Naive B cell (primary cell): ENCODE results near the gene KAT2A. TPM values are rescaled to one million over a fixed set of nuclear protein-coding genes. Genes with fewer than 3 reads are reported as not detected.

Experiments used
- ATAC-seq, 2 donors: fragments of 150-1000 bp; cut with Tn5 transposase; 2 replicates each; pipeline ENCODE4 v1.10.0; 2021; ENCODE audit warnings: low read depth in 2 of 2, mild to moderate bottlenecking in 2 of 2, moderate library complexity in 2 of 2
- DNase-seq: peaks from one replicate; pipeline ENCODE4 v3.0.0; 2022
- H3K27ac Mint-ChIP-seq, 6 donors: one replicate each; pipeline ENCODE4 v1.8.0; 2020 to 2022; ENCODE audit warnings: mild to moderate bottlenecking in 6 of 6, mixed read lengths in 6 of 6, moderate library complexity in 5 of 6, inconsistent platforms in 2 of 6
- H3K27me3 Mint-ChIP-seq, 3 donors: one replicate each; pipeline ENCODE4 v1.8.0; 2021 to 2022; ENCODE audit warnings: mixed read lengths in 3 of 3, mild to moderate bottlenecking in 1 of 3
- H3K36me3 Mint-ChIP-seq, 2 donors: one replicate each; pipeline ENCODE4 v1.8.0; 2020 to 2022; ENCODE audit warnings: mixed read lengths in 2 of 2, inconsistent platforms in 1 of 2, mild to moderate bottlenecking in 1 of 2
- H3K4me1 Mint-ChIP-seq, 3 donors: one replicate each; pipeline ENCODE4 v1.8.0; 2020 to 2022; ENCODE audit warnings: mixed read lengths in 3 of 3, inconsistent platforms in 1 of 3, mild to moderate bottlenecking in 1 of 3, moderate library complexity in 1 of 3
- H3K4me3 Mint-ChIP-seq, 8 donors: one replicate each; pipeline ENCODE4 v1.8.0; 2020 to 2022; ENCODE audit warnings: mild to moderate bottlenecking in 8 of 8, mixed read lengths in 8 of 8, moderate library complexity in 8 of 8, inconsistent platforms in 2 of 8
- H3K9me3 Mint-ChIP-seq, 7 donors: one replicate each; pipeline ENCODE4 v1.8.0; 2020 to 2022; ENCODE audit warnings: mixed read lengths in 7 of 7, mild to moderate bottlenecking in 5 of 7, inconsistent platforms in 2 of 7, moderate library complexity in 1 of 7
- polyA plus RNA-seq, 6 donors: library from polyadenylated mRNA; unstranded; fragments of 300-500 nt; fragmentation: Illumina TruSeq; gene quantifications; one replicate each; pipeline ENCODE4 v1.2.3, GENCODE V29; 2021; ENCODE audit warnings: low read depth in 6 of 6

KAT2A gene
- polyA plus RNA-seq, 6 donors from 2014 or later: 5.0 to 13.5 (median 10.1) TPM

- no peaks in the 10 kb centered on the region for H3K9me3 Mint-ChIP-seq
- H3K4me1 Mint-ChIP-seq: peaks cover 47 to 68% (median 53%) of the 10 kb centered on the region in 3 donors
- no peak for ATAC-seq
- H3K36me3 Mint-ChIP-seq: peaks cover 5 to 9% of the 10 kb centered on the region in 2 donors
- peak overlapping the region in 6 of 8 donors; percentile 9 to 93 (median 67) for H3K4me3 Mint-ChIP-seq
- no peaks in the 10 kb centered on the region for H3K27me3 Mint-ChIP-seq
- DNase-seq: no peak
- peak overlapping the region; percentile 48 to 95 (median 83) for H3K27ac Mint-ChIP-seq
Observed at GRCh38 chr17:42131232-42131631, 10.1 kb upstream of the KAT2A start.

GRCh38 chr17:42130310-42130936 lies 9.3 kb upstream of the KAT2A start:
- ATAC-seq (no peak), DNase-seq (no peak)
- Mint-ChIP-seq H3K27ac (peak overlapping the region; percentile 49 to 95 (median 74)), H3K4me3 (peak overlapping the region in 4 of 8 donors; percentile 21 to 80 (median 43)), H3K27me3 (no peaks in the 10 kb centered on the region), H3K9me3 (no peaks in the 10 kb centered on the region), H3K36me3 (peaks cover 5 to 16% of the 10 kb centered on the region in 2 donors), H3K4me1 (peaks cover 40 to 60% (median 45%) of the 10 kb centered on the region in 3 donors)

GRCh38 chr17:42129109-42129837 lies 8.1 kb upstream of the KAT2A start:
- H3K27me3 Mint-ChIP-seq: no peaks in the 10 kb centered on the region
- peak overlapping the region in 1 of 8 donors; percentile 53 for H3K4me3 Mint-ChIP-seq
- peaks cover 41 to 49% (median 44%) of the 10 kb centered on the region in 3 donors for H3K4me1 Mint-ChIP-seq
- peak overlapping the region in 3 of 6 donors; percentile 53 to 74 (median 72) for H3K27ac Mint-ChIP-seq
- peaks cover 5 to 27% of the 10 kb centered on the region in 2 donors for H3K36me3 Mint-ChIP-seq
- no peaks in the 10 kb centered on the region for H3K9me3 Mint-ChIP-seq
- DNase-seq (no peak), ATAC-seq (no peak)

- peaks cover 24 to 30% (median 27%) of the 10 kb centered on the region in 3 donors for H3K4me1 Mint-ChIP-seq
Observed at GRCh38 chr17:42127414-42127813, 6.2 kb upstream of the KAT2A start.

GRCh38 chr17:42126836-42127235 lies 5.7 kb upstream of the KAT2A start:
- DNase-seq (no peak), ATAC-seq (no peak)
- H3K27ac Mint-ChIP-seq: peak overlapping the region in 3 of 6 donors; percentile 7 to 36 (median 8)
- peaks cover 18 to 30% (median 21%) of the 10 kb centered on the region in 3 donors for H3K4me1 Mint-ChIP-seq
- H3K27me3 Mint-ChIP-seq: no peaks in the 10 kb centered on the region
- peak overlapping the region in 1 of 8 donors; percentile 60 for H3K4me3 Mint-ChIP-seq
- H3K9me3 Mint-ChIP-seq: no peaks in the 10 kb centered on the region
- peaks cover 5 to 27% of the 10 kb centered on the region in 2 donors for H3K36me3 Mint-ChIP-seq

More at GRCh38 chr17:42127414-42127813, 6.2 kb upstream of the KAT2A start:
- H3K4me3 Mint-ChIP-seq: peak overlapping the region in 2 of 8 donors; percentile 17 to 60
- ATAC-seq (no peak), DNase-seq (no peak)
- no peaks in the 10 kb centered on the region for H3K27me3 Mint-ChIP-seq
- H3K36me3 Mint-ChIP-seq: peaks cover 5 to 27% of the 10 kb centered on the region in 2 donors
- no peaks in the 10 kb centered on the region for H3K9me3 Mint-ChIP-seq
- peak overlapping the region in 3 of 6 donors; percentile 32 to 49 (median 36) for H3K27ac Mint-ChIP-seq

- ATAC-seq (no peak), DNase-seq (no peak)
- H3K9me3 Mint-ChIP-seq: no peaks in the 10 kb centered on the region
- H3K27ac Mint-ChIP-seq: peak overlapping the region in 1 of 6 donors; percentile 61
- H3K27me3 Mint-ChIP-seq: no peaks in the 10 kb centered on the region
- no peak overlapping the region for H3K4me3 Mint-ChIP-seq
- peaks cover 5 to 27% of the 10 kb centered on the region in 2 donors for H3K36me3 Mint-ChIP-seq
- peaks cover 12 to 25% (median 14%) of the 10 kb centered on the region in 3 donors for H3K4me1 Mint-ChIP-seq
Observed at GRCh38 chr17:42125565-42125964, 4.4 kb upstream of the KAT2A start.

- peaks cover 12 to 32% (median 16%) of the 10 kb centered on the region in 3 donors for H3K4me1 Mint-ChIP-seq
- H3K4me3 Mint-ChIP-seq: peak overlapping the region in 2 of 8 donors; percentile 22 to 53
- no peak for DNase-seq
- H3K9me3 Mint-ChIP-seq: no peaks in the 10 kb centered on the region
- H3K27ac Mint-ChIP-seq: peak overlapping the region in 2 of 6 donors; percentile 63 to 83
- H3K27me3 Mint-ChIP-seq: no peaks in the 10 kb centered on the region
- no peak for ATAC-seq
- H3K36me3 Mint-ChIP-seq: peaks cover 5 to 27% of the 10 kb centered on the region in 2 donors
Observed at GRCh38 chr17:42124256-42124655, 3.1 kb upstream of the KAT2A start.

GRCh38 chr17:42122371-42123303 lies 1.5 kb upstream of the KAT2A start, which contains the start of gene HSPB9:
Gene HSPB9, plus strand, starts transcription at chr17:42122804. Its CDS starts 47 bp downstream, at chr17:42122851.
- ATAC-seq (no peak), DNase-seq (no peak)
- H3K4me1 Mint-ChIP-seq: peaks cover 22 to 46% (median 25%) of the 10 kb centered on the region in 3 donors
- H3K27me3 Mint-ChIP-seq: no peaks in the 10 kb centered on the region
- peak within 1 kb of the TSS; percentile 57 to 89 (median 75) for H3K4me3 Mint-ChIP-seq
- no peaks in the 10 kb centered on the region for H3K9me3 Mint-ChIP-seq
- peak within 1 kb of the TSS in 1 of 6 donors; percentile 51 for H3K27ac Mint-ChIP-seq
- peaks cover 5 to 29% of the 10 kb centered on the region in 2 donors for H3K36me3 Mint-ChIP-seq

- peaks cover 0 to 2% (median 0%) of the 10 kb centered on the region in 7 donors for H3K9me3 Mint-ChIP-seq
- ATAC-seq: no peak
- peaks cover 6 to 24% of the 10 kb centered on the region in 2 donors for H3K36me3 Mint-ChIP-seq
- peak overlapping the region in 1 of 6 donors; percentile 77 for H3K27ac Mint-ChIP-seq
- H3K4me1 Mint-ChIP-seq: peaks cover 38 to 57% (median 43%) of the 10 kb centered on the region in 3 donors
- peak overlapping the region; percentile 67 to 87 (median 76) for H3K4me3 Mint-ChIP-seq
- no peak for DNase-seq
- no peaks in the 10 kb centered on the region for H3K27me3 Mint-ChIP-seq
Observed at GRCh38 chr17:42120161-42120769, 902 bp downstream of the KAT2A start.

- H3K9me3 Mint-ChIP-seq: peaks cover 0 to 2% (median 0%) of the 10 kb centered on the region in 7 donors
Observed at GRCh38 chr17:42119301-42119700, 1.9 kb downstream of the KAT2A start.

GRCh38 chr17:42118545-42118944 lies 2.6 kb downstream of the KAT2A start:
- DNase-seq: peak; percentile 38
- Mint-ChIP-seq H3K4me3 (peak overlapping the region in 7 of 8 donors; percentile 13 to 87 (median 77)), H3K27ac (peak overlapping the region in 2 of 6 donors; percentile 38 to 60), H3K27me3 (no peaks in the 10 kb centered on the region), H3K4me1 (peaks cover 40 to 69% (median 53%) of the 10 kb centered on the region in 3 donors), H3K9me3 (peaks cover 0 to 2% (median 0%) of the 10 kb centered on the region in 7 donors), H3K36me3 (peaks cover 6 to 15% of the 10 kb centered on the region in 2 donors)
- ATAC-seq: peak; percentile 13 to 22

More at GRCh38 chr17:42119301-42119700, 1.9 kb downstream of the KAT2A start:
- no peak overlapping the region for H3K27ac Mint-ChIP-seq
- peak overlapping the region in 4 of 8 donors; percentile 18 to 59 (median 43) for H3K4me3 Mint-ChIP-seq
- peaks cover 40 to 65% (median 50%) of the 10 kb centered on the region in 3 donors for H3K4me1 Mint-ChIP-seq
- H3K27me3 Mint-ChIP-seq: no peaks in the 10 kb centered on the region
- no peak for DNase-seq
- peaks cover 6 to 15% of the 10 kb centered on the region in 2 donors for H3K36me3 Mint-ChIP-seq
- no peak for ATAC-seq

- Mint-ChIP-seq H3K4me3 (peak overlapping the region in 3 of 8 donors; percentile 22 to 77 (median 77)), H3K4me1 (peaks cover 40 to 72% (median 54%) of the 10 kb centered on the region in 3 donors), H3K27me3 (no peaks in the 10 kb centered on the region), H3K9me3 (peaks cover 0 to 2% (median 0%) of the 10 kb centered on the region in 7 donors), H3K27ac (peak overlapping the region in 1 of 6 donors; percentile 60), H3K36me3 (peaks cover 6 to 15% of the 10 kb centered on the region in 2 donors)
- no peak for DNase-seq
- ATAC-seq: no peak
Observed at GRCh38 chr17:42118126-42118510, 3.0 kb downstream of the KAT2A start.
